Suprapubic skin (tissue), 4 donors: ENCODE measurements around the gene CRYZL1. TPM values are rescaled to one million over a fixed set of nuclear protein-coding genes. Genes with fewer than 3 reads are reported as not detected.

ENCODE experiments used
- DNase-seq, 2 donors: peaks; one replicate each; pipeline ENCODE4 v3.0.0-alpha.2; 2019; ENCODE audit warnings: low spot score in 2 of 2
- H3K27ac ChIP-seq: fragments of 200-600 bp; sonication (generic); one replicate; pipeline ENCODE4 v1.5.1; 2019
- H3K27me3 ChIP-seq: fragments of 200-600 bp; sonication (generic); one replicate; pipeline ENCODE4 v1.5.1; 2019
- H3K36me3 ChIP-seq: fragments of 200-600 bp; sonication (generic); one replicate; pipeline ENCODE4 v1.5.1; 2019
- H3K4me1 ChIP-seq: fragments of 200-600 bp; sonication (generic); one replicate; pipeline ENCODE4 v1.5.1; 2019
- H3K4me3 ChIP-seq: fragments of 200-600 bp; sonication (generic); one replicate; pipeline ENCODE4 v1.5.1; 2019; ENCODE audit warnings: mild to moderate bottlenecking
- H3K9me3 ChIP-seq: fragments of 200-600 bp; sonication (generic); one replicate; pipeline ENCODE4 v1.5.1; 2019
- CTCF ChIP-seq, 2 donors: fragments of 200-600 bp in 1 of 2; fragments of 450-650 bp in 1 of 2; sonication (generic) in 1 of 2; IDR thresholded peaks; one replicate each; pipeline ENCODE4 v1.5.1; 2016 to 2019; ENCODE audit warnings: antibody characterized with exemption in 2 of 2, mild to moderate bottlenecking in 1 of 2, moderate library complexity in 1 of 2
- EP300 ChIP-seq: sonication (generic); formaldehyde crosslinking; IDR thresholded peaks from one replicate; pipeline ENCODE4 v1.6.1; 2017; ENCODE audit warnings: antibody characterized with exemption
- POLR2A ChIP-seq, 2 donors: fragments of 450-650 bp; IDR thresholded peaks; one replicate each; pipeline ENCODE4 v1.6.1; 2017; ENCODE audit warnings: antibody characterized with exemption in 2 of 2, mild to moderate bottlenecking in 2 of 2, moderate library complexity in 2 of 2
- POLR2AphosphoS5 ChIP-seq, 3 donors: sonication (generic); formaldehyde crosslinking; IDR thresholded peaks; one replicate each; pipeline ENCODE4 v1.6.1; 2017; ENCODE audit warnings: antibody characterized with exemption in 3 of 3
- WGBS: methylation state at CpG from one replicate; pipeline ENCODE4 v1.1.5; 2018; 5-methylcytosine and 5-hydroxymethylcytosine counted together
- total RNA-seq, 4 donors: library from RNA; depleted of rRNA; stranded (reverse); fragments of >200 nt; gene quantifications; one replicate each; pipeline ENCODE4 v1.1.0, GENCODE V29; 2016

CRYZL1 gene
- total RNA-seq, 4 donors from 2014 or later, result 13.8 to 99.7 (median 23.7) TPM

- no peak for DNase-seq
- Histone ChIP-seq H3K27me3 (no peaks in the 10 kb centered on the region), H3K9me3 (no peaks in the 10 kb centered on the region), H3K27ac (no peak overlapping the region), H3K4me1 (peaks cover 11% of the 10 kb centered on the region), H3K4me3 (no peak overlapping the region), H3K36me3 (peaks cover 77% of the 10 kb centered on the region)
- TF ChIP-seq CTCF (IDR thresholded peaks at IDR 0.05) (no peak), POLR2A (IDR thresholded peaks at IDR 0.05) (no peak), POLR2AphosphoS5 (IDR thresholded peaks at IDR 0.05) (no peak), EP300 (no peak)
- WGBS, result 87% methylated on average over 4 of the region's 4 CpGs
Measured at GRCh38 chr21:33558777-33559421, 82.6 kb downstream of the CRYZL1 start.

- Histone ChIP-seq H3K4me3 (no peak overlapping the region), H3K36me3 (peaks cover 87% of the 10 kb centered on the region), H3K27me3 (no peaks in the 10 kb centered on the region), H3K9me3 (no peaks in the 10 kb centered on the region), H3K4me1 (peaks cover 11% of the 10 kb centered on the region), H3K27ac (no peak overlapping the region)
- no peak for TF ChIP-seq EP300
- TF ChIP-seq CTCF (IDR thresholded peaks at IDR 0.05), result no peak
- no peak for TF ChIP-seq POLR2A (IDR thresholded peaks at IDR 0.05)
- TF ChIP-seq POLR2AphosphoS5 (IDR thresholded peaks at IDR 0.05), result no peak
- no peak for DNase-seq
- WGBS, result 97% methylated on average over 19 of the region's 19 CpGs
Measured at GRCh38 chr21:33557447-33557846, 84.1 kb downstream of the CRYZL1 start.

- H3K27me3 ChIP-seq, result no peaks in the 10 kb centered on the region
- no peak overlapping the region for H3K4me3 ChIP-seq
- H3K4me1 ChIP-seq, result peaks cover 11% of the 10 kb centered on the region
- H3K9me3 ChIP-seq, result no peaks in the 10 kb centered on the region
- H3K27ac ChIP-seq, result no peak overlapping the region
- TF ChIP-seq CTCF (IDR thresholded peaks at IDR 0.05) (no peak), EP300 (no peak), POLR2A (IDR thresholded peaks at IDR 0.05) (no peak), POLR2AphosphoS5 (IDR thresholded peaks at IDR 0.05) (no peak)
- peaks cover 89% of the 10 kb centered on the region for H3K36me3 ChIP-seq
- no peak for DNase-seq
- WGBS, result 95% methylated on average over 32 of the region's 32 CpGs
Measured at GRCh38 chr21:33554982-33555344, 86.6 kb downstream of the CRYZL1 start.

- DNase-seq, result no peak
- Histone ChIP-seq H3K27ac (no peak overlapping the region), H3K9me3 (no peaks in the 10 kb centered on the region), H3K27me3 (no peaks in the 10 kb centered on the region), H3K4me3 (no peak overlapping the region), H3K36me3 (peaks cover 89% of the 10 kb centered on the region), H3K4me1 (peaks cover 11% of the 10 kb centered on the region)
- 93% methylated on average over 18 of the region's 18 CpGs for WGBS
- no peak for TF ChIP-seq POLR2A (IDR thresholded peaks at IDR 0.05)
- no peak for TF ChIP-seq EP300
- no peak for TF ChIP-seq CTCF (IDR thresholded peaks at IDR 0.05)
- no peak for TF ChIP-seq POLR2AphosphoS5 (IDR thresholded peaks at IDR 0.05)
Measured at GRCh38 chr21:33554236-33554981, 87.1 kb downstream of the CRYZL1 start.

- Histone ChIP-seq H3K27me3 (no peaks in the 10 kb centered on the region), H3K4me3 (no peak overlapping the region), H3K27ac (no peak overlapping the region), H3K36me3 (peaks cover 84% of the 10 kb centered on the region), H3K9me3 (no peaks in the 10 kb centered on the region), H3K4me1 (peaks cover 16% of the 10 kb centered on the region)
- 93% methylated on average over 12 of the region's 12 CpGs for WGBS
- DNase-seq, result no peak
- TF ChIP-seq EP300, result no peak
- TF ChIP-seq POLR2A (IDR thresholded peaks at IDR 0.05), result no peak
- no peak for TF ChIP-seq CTCF (IDR thresholded peaks at IDR 0.05)
- no peak for TF ChIP-seq POLR2AphosphoS5 (IDR thresholded peaks at IDR 0.05)
Measured at GRCh38 chr21:33552999-33553598, 88.4 kb downstream of the CRYZL1 start.
